H9 (cell line): Measurements from ENCODE around the gene AP4M1. TPM values are rescaled to one million over a fixed set of nuclear protein-coding genes. Genes with fewer than 3 reads are reported as not detected.

ENCODE experiments used
- DNase-seq: peaks from one replicate; pipeline ENCODE4 v3.0.0-alpha.2; 2017
- H2AFZ ChIP-seq: one replicate; pipeline ENCODE4 v1.6.1; 2013; ENCODE audit warnings: mild to moderate bottlenecking, low read length, control low read depth, moderate library complexity
- H2AK5ac ChIP-seq: 2 replicates; pipeline ENCODE4 v1.6.1; 2013; ENCODE audit warnings: low read length, control low read depth, mixed read lengths; ENCODE audit not compliant: insufficient read length
- H2BK120ac ChIP-seq: one replicate; pipeline ENCODE4 v1.6.1; 2013; ENCODE audit warnings: low read depth, mild to moderate bottlenecking, low read length, control low read depth, inconsistent platforms; ENCODE audit not compliant: poor library complexity, severe bottlenecking
- H2BK12ac ChIP-seq: 2 replicates; pipeline ENCODE4 v1.6.1; 2013; ENCODE audit warnings: low read length, control low read depth, mixed read lengths, low read depth; ENCODE audit not compliant: insufficient read length
- H2BK15ac ChIP-seq: 2 replicates; pipeline ENCODE4 v1.6.1; 2013; ENCODE audit warnings: low read depth, low read length, control low read depth
- H2BK20ac ChIP-seq: one replicate; pipeline ENCODE4 v1.6.1; 2013; ENCODE audit warnings: low read depth, mild to moderate bottlenecking, low read length, control low read depth, inconsistent platforms; ENCODE audit not compliant: poor library complexity, severe bottlenecking
- H2BK5ac ChIP-seq: 2 replicates; pipeline ENCODE4 v1.6.1; 2013; ENCODE audit warnings: low read length, control low read depth, mixed read lengths; ENCODE audit not compliant: insufficient read length
- H3K14ac ChIP-seq: 2 replicates; pipeline ENCODE4 v1.6.1; 2013; ENCODE audit warnings: low read length, control low read depth; ENCODE audit not compliant: insufficient read depth
- H3K18ac ChIP-seq: 2 replicates; pipeline ENCODE4 v1.6.1; 2013; ENCODE audit warnings: low read depth, mild to moderate bottlenecking, mixed read lengths, low read length, control low read depth; ENCODE audit not compliant: insufficient read length
- H3K23ac ChIP-seq: 2 replicates; pipeline ENCODE4 v1.6.1; 2013; ENCODE audit warnings: low read length, control low read depth, mixed read lengths, low read depth; ENCODE audit not compliant: insufficient read length
- H3K23me2 ChIP-seq: 2 replicates; pipeline ENCODE4 v1.6.1; 2013; ENCODE audit warnings: low read depth, mild to moderate bottlenecking, mixed read lengths, low read length, control low read depth; ENCODE audit not compliant: insufficient read length, poor library complexity, severe bottlenecking
- H3K27ac ChIP-seq: 2 replicates; pipeline ENCODE4 v1.5.1; 2013; ENCODE audit warnings: low read length, control low read depth, mixed read lengths, low read depth; ENCODE audit not compliant: insufficient read length
- H3K27me3 ChIP-seq: 2 replicates; pipeline ENCODE4 v1.6.1; 2013; ENCODE audit warnings: low read length, control low read depth, inconsistent platforms; ENCODE audit not compliant: insufficient read depth
- H3K4ac ChIP-seq: 2 replicates; pipeline ENCODE4 v1.6.1; 2013; ENCODE audit warnings: low read depth, mild to moderate bottlenecking, control low read depth, inconsistent platforms, low read length, moderate library complexity
- H3K4me1 ChIP-seq: 2 replicates; pipeline ENCODE4 v1.6.1; 2013; ENCODE audit warnings: low read length, control low read depth, inconsistent platforms; ENCODE audit not compliant: insufficient read depth
- H3K4me2 ChIP-seq: 2 replicates; pipeline ENCODE4 v1.6.1; 2013; ENCODE audit warnings: low read length, control low read depth, mixed read lengths; ENCODE audit not compliant: insufficient read length, insufficient read depth
- H3K56ac ChIP-seq: 2 replicates; pipeline ENCODE4 v1.6.1; 2013; ENCODE audit warnings: low read depth, mild to moderate bottlenecking, mixed read lengths, low read length, control low read depth; ENCODE audit not compliant: insufficient read length
- H3K79me1 ChIP-seq: 2 replicates; pipeline ENCODE4 v1.6.1; 2013; ENCODE audit warnings: low read depth, mild to moderate bottlenecking, moderate library complexity, low read length, control low read depth, inconsistent platforms; ENCODE audit not compliant: insufficient read depth, poor library complexity, severe bottlenecking
- H3K79me2 ChIP-seq: 2 replicates; pipeline ENCODE4 v1.6.1; 2013; ENCODE audit warnings: low read length, control low read depth, inconsistent platforms; ENCODE audit not compliant: insufficient read depth
- H3K9ac ChIP-seq: 2 replicates; pipeline ENCODE4 v1.6.1; 2013; ENCODE audit warnings: low read length, control low read depth, mixed read lengths; ENCODE audit not compliant: insufficient read length; ENCODE audit errors: extremely low read depth
- H3K9me3 ChIP-seq: one replicate; pipeline ENCODE4 v1.6.1; 2013; ENCODE audit warnings: low read depth, low read length, inconsistent platforms; ENCODE audit not compliant: control insufficient read depth
- H3T11ph ChIP-seq: one replicate; pipeline ENCODE4 v1.6.1; 2013; ENCODE audit warnings: mild to moderate bottlenecking, low read length, control low read depth, inconsistent platforms
- H4K20me1 ChIP-seq: one replicate; pipeline ENCODE4 v1.6.1; 2013; ENCODE audit not compliant: control insufficient read depth, insufficient read length, insufficient read depth
- H4K5ac ChIP-seq: 2 replicates; pipeline ENCODE4 v1.6.1; 2013; ENCODE audit warnings: low read depth, mild to moderate bottlenecking, mixed read lengths, low read length, control low read depth; ENCODE audit not compliant: insufficient read length
- H4K8ac ChIP-seq: replicated peaks from 2 replicates; pipeline ENCODE4 v1.6.1; 2013; ENCODE audit warnings: low read length, control low read depth, mixed read lengths, low read depth; ENCODE audit not compliant: insufficient read length
- H4K91ac ChIP-seq: 2 replicates; pipeline ENCODE4 v1.6.1; 2013; ENCODE audit warnings: low read depth, mild to moderate bottlenecking, moderate library complexity, mixed read lengths, low read length, control low read depth; ENCODE audit not compliant: insufficient read length
- H3K27ac Mint-ChIP-seq, 3 experiments: 2 replicates in 2 of 3; 3 replicates in 1 of 3; pipeline ENCODE4 v1.8.0; 2020 to 2021; ENCODE audit warnings: mixed read lengths in 3 of 3, mild to moderate bottlenecking in 1 of 3, moderate library complexity in 1 of 3
- H3K27me3 Mint-ChIP-seq: 2 replicates; pipeline ENCODE4 v1.8.0; 2021; ENCODE audit warnings: low read depth, mild to moderate bottlenecking, moderate library complexity, mixed read lengths
- H3K36me3 Mint-ChIP-seq, 3 experiments: 2 replicates in 2 of 3; 3 replicates in 1 of 3; pipeline ENCODE4 v1.8.0; 2020 to 2021; ENCODE audit warnings: low read depth in 3 of 3, mixed read lengths in 3 of 3; ENCODE audit not compliant: insufficient read depth in 1 of 3
- H3K4me1 Mint-ChIP-seq, 2 experiments: 2 replicates each; pipeline ENCODE4 v1.8.0; 2020; ENCODE audit warnings: mixed read lengths in 2 of 2
- H3K4me3 Mint-ChIP-seq, 2 experiments: 2 replicates in 1 of 2; 3 replicates in 1 of 2; pipeline ENCODE4 v1.8.0; 2020 to 2021; ENCODE audit warnings: mild to moderate bottlenecking in 2 of 2, mixed read lengths in 2 of 2, moderate library complexity in 1 of 2
- H3K9me3 Mint-ChIP-seq, 2 experiments: 2 replicates in 1 of 2; 3 replicates in 1 of 2; pipeline ENCODE4 v1.8.0; 2020; ENCODE audit warnings: mild to moderate bottlenecking in 2 of 2, mixed read lengths in 2 of 2, moderate library complexity in 1 of 2
- CTCF ChIP-seq: fragments of 200-600 bp; sonication (generic); conservative IDR thresholded peaks from 3 replicates; pipeline ENCODE4 v1.8.0; 2021; ENCODE audit warnings: antibody characterized with exemption, mild to moderate bottlenecking
- WGBS: extraction: QIAGEN DNeasy Blood & Tissue Kit; methylation state at CpG from one replicate; pipeline ENCODE4 v1.1.7; 2013; ENCODE audit warnings: missing lambda C conversion rate, low lambda C conversion rate, mixed read lengths; ENCODE audit not compliant: insufficient read length; ENCODE audit errors: extremely low coverage; 5-methylcytosine and 5-hydroxymethylcytosine counted together
- total RNA-seq: library from RNA; stranded (reverse); gene quantifications from 2 replicates; pipeline ENCODE4 v1.2.1, GENCODE V29; 2021

The AP4M1 gene
- total RNA-seq, 1 experiment from 2014 or later, result 18.8 TPM

- H2BK5ac ChIP-seq, result no peak overlapping the region
- no peak for DNase-seq
- no peaks in the 10 kb centered on the region; the same call in 1 of the 2 replicates for H3K79me2 ChIP-seq
- TF ChIP-seq CTCF, result no peak
- no peak overlapping the region for H3K4me3 Mint-ChIP-seq
- no peaks in the 10 kb centered on the region for H3K27me3 Mint-ChIP-seq
- no peak overlapping the region for H3K27ac Mint-ChIP-seq
- H2AFZ ChIP-seq, result no peak overlapping the region
- H2BK20ac ChIP-seq, result no peak overlapping the region
- no peak overlapping the region for H3K9ac ChIP-seq
- peaks cover 40 to 65% (median 58%) of the 10 kb centered on the region in 3 experiments for H3K36me3 Mint-ChIP-seq
- H2AK5ac ChIP-seq, result no peak overlapping the region
- no peak overlapping the region for H2BK12ac ChIP-seq
- no peak overlapping the region for H3K18ac ChIP-seq
- H3K4ac ChIP-seq, result no peak overlapping the region
- H3K9me3 ChIP-seq, result no peaks in the 10 kb centered on the region
- no peaks in the 10 kb centered on the region for H3K4me1 Mint-ChIP-seq
- H3K23me2 ChIP-seq, result no peaks in the 10 kb centered on the region
- H4K8ac ChIP-seq, result no peak overlapping the region
- no CpG with 5 or more reads among the region's 10 CpGs for WGBS
- H3K27ac ChIP-seq, result no peak overlapping the region
- H2BK120ac ChIP-seq, result no peak overlapping the region
- H4K5ac ChIP-seq, result no peak overlapping the region
- no peaks in the 10 kb centered on the region for H3K4me1 ChIP-seq
- no peaks in the 10 kb centered on the region for H3K9me3 Mint-ChIP-seq
- no peak overlapping the region for H3K56ac ChIP-seq
- no peak overlapping the region for H3K14ac ChIP-seq
- no peaks in the 10 kb centered on the region for H4K20me1 ChIP-seq
- H3K27me3 ChIP-seq, result no peaks in the 10 kb centered on the region
- no peak overlapping the region for H3T11ph ChIP-seq
- no peak overlapping the region for H2BK15ac ChIP-seq
- H3K79me1 ChIP-seq, result peaks cover 2% of the 10 kb centered on the region
- no peak overlapping the region for H3K4me2 ChIP-seq
- H4K91ac ChIP-seq, result no peak overlapping the region
- no peak overlapping the region for H3K23ac ChIP-seq
Observed at GRCh38 chr7:100057006-100057405, 44.4 kb upstream of the AP4M1 start.
